Forelimb muscle (tissue), 1 donor: ENCODE measurements around the gene MCL1. TPM values are rescaled to one million over a fixed set of nuclear protein-coding genes. Genes with fewer than 3 reads are reported as not detected.
"Not testable (repeated sequence)": the region's sequence is repeated elsewhere in the genome, so short reads cannot be mapped to it uniquely, and the experiment has no call there.

Source experiments
- DNase-seq: peaks from one replicate; pipeline ENCODE4 v3.0.0-alpha.2; 2013; ENCODE audit warnings: low read depth
- polyA plus RNA-seq: library from polyadenylated mRNA; unstranded; fragments of 120-200 nt; gene quantifications from one replicate; pipeline ENCODE4 v1.2.1, GENCODE V29; 2013; ENCODE audit not compliant: insufficient read length

Gene MCL1
- polyA plus RNA-seq, 1 donor = 126 TPM

- not testable (repeated sequence) for DNase-seq
These were observed 23.0 kb upstream of the MCL1 start for GRCh38 chr1:150602372-150602771.

- DNase-seq = no peak
These were observed 22.1 kb upstream of the MCL1 start for GRCh38 chr1:150601540-150601939.

- not testable (repeated sequence) for DNase-seq
These were observed 18.9 kb upstream of the MCL1 start for GRCh38 chr1:150598346-150598745.

- no peak for DNase-seq
These were observed 17.6 kb upstream of the MCL1 start for GRCh38 chr1:150596976-150597375.

- DNase-seq = no peak
These were observed 16.9 kb upstream of the MCL1 start for GRCh38 chr1:150596095-150596892.

DNA sequence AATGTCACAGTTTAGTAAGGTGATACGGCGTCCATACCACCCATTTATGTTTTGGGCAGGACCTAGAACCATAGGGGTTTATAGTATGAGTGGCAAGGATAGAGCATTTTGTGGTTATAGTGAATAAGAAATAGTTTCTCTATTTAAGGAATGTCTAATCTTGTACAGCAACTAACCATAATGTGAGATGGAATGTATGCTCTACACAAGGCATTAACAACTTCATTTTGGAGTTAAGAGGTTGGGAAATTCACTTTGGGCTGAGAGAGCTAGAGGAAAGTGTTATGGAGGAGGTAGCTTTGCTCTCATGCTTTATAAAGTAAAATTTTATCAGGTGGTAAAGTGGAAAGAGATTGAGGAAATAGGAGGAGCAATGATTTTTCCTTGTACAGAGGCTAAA is 3.0 kb upstream of the MCL1 start:
- DNase-seq = no peak

- DNase-seq = not testable (repeated sequence)
These were observed 2.6 kb upstream of the MCL1 start for GRCh38 chr1:150581962-150582361.

- DNase-seq = not testable (repeated sequence)
These were observed 2.0 kb upstream of the MCL1 start for GRCh38 chr1:150581437-150581836.

DNA sequence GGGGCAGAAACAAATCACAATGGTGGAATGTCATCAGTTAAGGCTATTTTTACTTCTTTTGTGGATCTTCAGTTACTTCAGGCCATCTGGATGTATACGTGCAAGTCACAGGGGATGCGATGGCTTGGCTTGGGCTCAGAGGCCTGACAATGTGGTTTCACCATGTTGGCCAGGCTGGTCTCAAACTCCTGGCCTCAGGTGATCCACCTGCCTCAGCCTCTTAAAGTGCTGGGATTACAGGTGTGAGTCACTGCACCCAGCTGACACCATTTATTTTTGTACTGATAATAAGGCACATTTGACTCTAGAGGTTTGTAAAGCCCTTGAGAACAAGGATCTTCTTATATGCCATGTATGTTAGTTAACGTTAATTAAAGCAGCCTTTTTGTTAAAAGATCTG is 1.6 kb upstream of the MCL1 start:
- not testable (repeated sequence) for DNase-seq

DNA sequence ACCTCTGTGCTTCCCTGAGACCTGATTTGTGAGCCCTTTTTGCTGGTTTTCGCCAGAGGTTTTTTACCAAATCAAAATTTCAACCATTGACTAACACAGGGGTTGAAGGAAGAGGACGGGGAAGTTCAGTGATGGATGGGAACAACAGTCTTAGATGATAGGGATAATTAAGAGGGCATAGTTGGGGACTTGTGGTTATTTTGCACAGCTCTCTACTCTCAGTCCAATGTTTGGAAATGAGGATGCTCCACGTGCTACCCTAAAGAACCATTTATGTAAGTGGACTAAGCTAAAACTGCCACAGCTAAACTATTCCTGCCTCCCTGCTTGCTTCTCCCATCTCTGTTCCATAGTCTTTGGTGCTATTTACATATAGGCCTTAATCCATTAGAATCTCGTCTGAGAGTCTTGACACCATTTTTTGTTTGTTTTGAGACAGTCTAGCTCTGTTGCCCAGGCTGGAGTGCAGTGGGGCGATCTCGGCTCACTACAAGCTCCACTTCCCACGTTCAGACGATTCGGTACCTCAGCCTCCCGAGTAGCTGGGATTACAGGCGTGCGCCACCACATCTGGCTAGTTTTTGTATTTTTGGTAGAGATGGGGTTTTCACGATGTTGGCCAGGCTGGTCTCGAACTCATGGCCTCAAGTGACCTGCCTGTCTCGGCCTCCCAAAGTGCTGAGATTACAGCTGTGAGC is 684 bp upstream of the MCL1 start:
- DNase-seq = no peak

DNA sequence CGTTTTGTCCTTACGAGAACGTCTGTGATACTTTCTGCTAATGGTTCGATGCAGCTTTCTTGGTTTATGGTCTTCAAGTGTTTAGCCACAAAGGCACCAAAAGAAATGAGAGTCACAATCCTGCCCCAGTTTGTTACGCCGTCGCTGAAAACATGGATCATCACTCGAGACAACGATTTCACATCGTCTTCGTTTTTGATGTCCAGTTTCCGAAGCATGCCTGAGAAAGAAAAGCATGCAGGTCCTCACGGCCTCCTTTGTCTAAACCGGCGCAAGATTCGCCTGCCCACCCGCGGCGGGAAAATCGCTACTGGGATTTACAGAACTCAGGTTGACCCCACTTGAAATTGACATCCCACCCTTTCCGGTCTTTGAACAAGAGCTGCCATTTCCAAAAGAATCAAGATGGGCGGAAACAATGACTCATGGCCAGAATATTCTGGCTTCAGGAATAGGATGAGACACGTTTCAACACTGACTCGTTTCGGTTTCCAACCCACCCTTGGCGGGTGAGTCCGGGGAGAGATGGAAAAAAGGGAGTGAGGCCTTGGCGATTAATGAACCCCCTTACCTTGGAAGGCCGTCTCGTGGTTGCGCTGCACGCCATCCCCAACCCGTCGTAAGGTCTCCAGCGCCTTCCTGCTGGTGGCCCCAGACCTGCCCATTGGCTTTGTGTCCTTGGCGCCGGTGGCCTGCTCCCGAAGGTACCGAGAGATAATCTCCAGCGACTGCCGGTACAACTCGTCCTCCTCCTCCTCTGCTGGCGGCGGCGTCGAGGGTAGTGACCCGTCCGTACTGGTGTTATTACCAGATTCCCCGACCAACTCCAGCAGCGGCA is 919 bp downstream of the MCL1 start:
- DNase-seq = peak; percentile 87

- DNase-seq = no peak
These were observed 1.7 kb downstream of the MCL1 start for GRCh38 chr1:150577557-150578271.

DNA sequence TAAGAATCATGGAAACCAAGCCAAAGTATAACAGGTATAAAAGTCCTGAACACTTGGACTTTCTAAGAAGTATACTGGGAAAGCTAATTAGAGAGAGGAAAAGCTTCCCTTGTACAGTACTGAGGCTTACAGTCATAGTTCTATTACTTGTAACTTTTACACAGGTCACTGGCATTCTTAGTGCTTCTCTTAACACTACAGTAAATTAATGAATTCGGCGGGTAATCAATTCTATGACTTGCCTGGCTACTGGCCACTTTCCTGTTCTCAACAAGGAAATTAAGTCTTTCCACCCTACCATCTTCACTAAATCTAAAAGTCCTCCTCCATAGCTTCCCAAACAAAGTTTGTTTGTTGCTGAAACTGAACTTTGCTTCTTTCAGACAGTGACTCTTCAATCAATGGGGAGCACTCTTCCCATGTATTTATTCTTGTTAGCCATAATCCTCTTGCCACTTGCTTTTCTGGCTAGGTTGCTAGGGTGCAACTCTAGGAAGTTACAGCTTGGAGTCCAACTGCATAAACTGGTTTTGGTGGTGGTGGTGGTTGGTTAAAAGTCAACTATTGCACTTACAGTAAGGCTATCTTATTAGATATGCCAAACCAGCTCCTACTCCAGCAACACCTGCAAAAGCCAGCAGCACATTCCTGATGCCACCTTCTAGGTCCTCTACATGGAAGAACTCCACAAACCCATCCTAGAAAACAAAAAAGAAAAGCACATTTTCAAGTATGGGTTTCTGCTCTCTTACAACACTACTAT is 2.4 kb downstream of the MCL1 start:
- no peak for DNase-seq

GRCh38 chr1:150576367-150576711 is 3.1 kb downstream of the MCL1 start:
- no peak for DNase-seq

DNA sequence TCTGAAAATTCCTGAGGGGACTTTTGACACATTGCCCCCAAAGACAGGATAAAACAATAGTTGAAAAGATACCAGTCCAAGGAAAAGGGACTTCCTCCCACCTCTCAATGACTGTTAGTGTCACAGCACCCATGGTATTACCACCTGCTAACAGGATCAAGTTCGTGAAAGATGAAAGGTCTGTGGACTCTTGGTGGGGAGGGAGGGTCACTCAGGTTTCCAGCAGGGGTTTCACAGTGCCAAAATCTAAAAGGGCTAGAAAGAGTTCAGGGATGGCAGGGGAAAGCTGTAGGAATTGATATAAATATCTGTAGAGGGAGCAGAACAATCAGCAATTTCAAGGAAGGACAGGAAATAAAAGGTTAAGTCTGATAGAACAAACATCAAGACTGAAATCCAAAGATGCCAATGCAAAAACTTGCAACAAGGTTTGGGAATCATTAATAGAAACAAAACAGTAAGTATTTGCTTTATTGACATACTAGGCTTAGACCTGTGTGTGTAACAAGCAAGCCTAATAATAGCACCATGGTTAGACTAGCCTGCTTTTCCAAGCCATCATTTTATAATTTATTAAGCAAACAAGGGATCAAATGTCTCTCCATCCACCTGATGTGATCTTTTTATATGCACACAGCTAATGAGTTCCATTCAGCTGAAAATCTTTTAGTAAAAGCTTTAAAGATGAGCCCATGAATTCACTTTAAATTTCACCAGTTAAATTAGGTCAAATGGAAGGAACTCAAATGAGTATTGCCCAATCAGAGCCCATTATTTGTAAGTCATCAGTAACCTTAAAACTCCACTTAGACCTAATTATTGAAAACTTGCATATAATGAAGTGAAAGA is 3.7 kb downstream of the MCL1 start:
- DNase-seq = no peak

GRCh38 chr1:150575072-150575489 is 4.3 kb downstream of the MCL1 start:
- no peak for DNase-seq

- no peak for DNase-seq
These were observed 4.9 kb downstream of the MCL1 start for GRCh38 chr1:150574260-150575071.

GRCh38 chr1:150573648-150574071 is 5.8 kb downstream of the MCL1 start:
- DNase-seq = not testable (repeated sequence)
